ENCODE results near the gene OR2C3. TPM values are rescaled to one million over a fixed set of nuclear protein-coding genes. Genes with fewer than 3 reads are reported as not detected.
"Not testable (repeated sequence)": the region's sequence is repeated elsewhere in the genome, so short reads cannot be mapped to it uniquely, and the experiment has no call there.

The OR2C3 gene
- total RNA-seq, 2 experiments from 2014 or later: not detected

DNA sequence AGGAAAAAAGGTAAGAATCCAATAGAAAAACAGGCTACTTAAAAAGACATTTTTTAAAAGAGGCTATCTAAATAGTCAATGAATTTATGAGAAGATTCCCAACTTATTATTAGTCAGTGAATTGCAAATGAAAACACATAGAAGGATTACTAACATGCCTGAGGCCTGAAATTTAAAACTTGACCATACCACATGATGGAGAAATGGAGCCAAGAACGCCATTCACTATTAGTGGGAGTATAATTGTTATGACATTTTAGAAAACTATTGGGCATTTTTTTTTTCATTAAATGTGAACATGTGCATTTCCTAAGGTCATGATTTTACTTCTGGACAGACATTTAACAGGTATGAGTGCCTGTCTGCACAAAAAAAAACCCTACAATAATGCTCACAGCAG lies 53.5 kb downstream of the OR2C3 start:
- no peak overlapping the region for H3K4me3 ChIP-seq (ENCODE audit: low read length)
- DNase-seq (no peak), ATAC-seq (ENCODE audit: poor library complexity) (no peak)
- no peaks in the 10 kb centered on the region for H3K27me3 ChIP-seq (ENCODE audit: control insufficient read depth in 1 of 2, insufficient read depth in 2 of 2, low read length in 2 of 2)
- TF ChIP-seq, protein P1, sequence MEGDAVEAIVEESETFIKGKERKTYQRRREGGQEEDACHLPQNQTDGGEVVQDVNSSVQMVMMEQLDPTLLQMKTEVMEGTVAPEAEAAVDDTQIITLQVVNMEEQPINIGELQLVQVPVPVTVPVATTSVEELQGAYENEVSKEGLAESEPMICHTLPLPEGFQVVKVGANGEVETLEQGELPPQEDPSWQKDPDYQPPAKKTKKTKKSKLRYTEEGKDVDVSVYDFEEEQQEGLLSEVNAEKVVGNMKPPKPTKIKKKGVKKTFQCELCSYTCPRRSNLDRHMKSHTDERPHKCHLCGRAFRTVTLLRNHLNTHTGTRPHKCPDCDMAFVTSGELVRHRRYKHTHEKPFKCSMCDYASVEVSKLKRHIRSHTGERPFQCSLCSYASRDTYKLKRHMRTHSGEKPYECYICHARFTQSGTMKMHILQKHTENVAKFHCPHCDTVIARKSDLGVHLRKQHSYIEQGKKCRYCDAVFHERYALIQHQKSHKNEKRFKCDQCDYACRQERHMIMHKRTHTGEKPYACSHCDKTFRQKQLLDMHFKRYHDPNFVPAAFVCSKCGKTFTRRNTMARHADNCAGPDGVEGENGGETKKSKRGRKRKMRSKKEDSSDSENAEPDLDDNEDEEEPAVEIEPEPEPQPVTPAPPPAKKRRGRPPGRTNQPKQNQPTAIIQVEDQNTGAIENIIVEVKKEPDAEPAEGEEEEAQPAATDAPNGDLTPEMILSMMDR (IDR thresholded peaks at IDR 0.05): no peak
- H3K4me1 ChIP-seq (ENCODE audit: insufficient read depth, low read length): no peaks in the 10 kb centered on the region
- no peaks in the 10 kb centered on the region for H3K9me3 Mint-ChIP-seq
- H3K27ac Mint-ChIP-seq: no peak overlapping the region
- POLR2A ChIA-PET: no interaction called here
- H3K4me1 Mint-ChIP-seq (ENCODE audit: low read depth): no peaks in the 10 kb centered on the region
- intact Hi-C loops (cut with DNase I, micrococcal nuclease): loop anchor here in 1 of 2 experiments (10.0 kb wide), 1 partner anchor 578 kb away; no protein-coding TSS in a partner anchor
- no peak overlapping the region for H3K27ac ChIP-seq (ENCODE audit: low read depth in 1 of 2, low read length in 2 of 2)
- H3K27me3 Mint-ChIP-seq: peaks cover 3% of the 10 kb centered on the region
- no peaks in the 10 kb centered on the region for H3K36me3 ChIP-seq (ENCODE audit: insufficient read depth, low read length)
- no peaks in the 10 kb centered on the region for H3K36me3 Mint-ChIP-seq (ENCODE audit: low read depth)
- CTCF ChIA-PET: interaction anchor here (1.6 kb wide), 1 partner anchor 93 kb away, joined by 6 read pairs; no protein-coding TSS in a partner anchor
- no peak overlapping the region for H3K4me3 Mint-ChIP-seq
- H3K9me3 ChIP-seq (ENCODE audit: control insufficient read depth in 1 of 2, insufficient read depth in 1 of 2, low read length in 2 of 2): no peaks in the 10 kb centered on the region

DNA sequence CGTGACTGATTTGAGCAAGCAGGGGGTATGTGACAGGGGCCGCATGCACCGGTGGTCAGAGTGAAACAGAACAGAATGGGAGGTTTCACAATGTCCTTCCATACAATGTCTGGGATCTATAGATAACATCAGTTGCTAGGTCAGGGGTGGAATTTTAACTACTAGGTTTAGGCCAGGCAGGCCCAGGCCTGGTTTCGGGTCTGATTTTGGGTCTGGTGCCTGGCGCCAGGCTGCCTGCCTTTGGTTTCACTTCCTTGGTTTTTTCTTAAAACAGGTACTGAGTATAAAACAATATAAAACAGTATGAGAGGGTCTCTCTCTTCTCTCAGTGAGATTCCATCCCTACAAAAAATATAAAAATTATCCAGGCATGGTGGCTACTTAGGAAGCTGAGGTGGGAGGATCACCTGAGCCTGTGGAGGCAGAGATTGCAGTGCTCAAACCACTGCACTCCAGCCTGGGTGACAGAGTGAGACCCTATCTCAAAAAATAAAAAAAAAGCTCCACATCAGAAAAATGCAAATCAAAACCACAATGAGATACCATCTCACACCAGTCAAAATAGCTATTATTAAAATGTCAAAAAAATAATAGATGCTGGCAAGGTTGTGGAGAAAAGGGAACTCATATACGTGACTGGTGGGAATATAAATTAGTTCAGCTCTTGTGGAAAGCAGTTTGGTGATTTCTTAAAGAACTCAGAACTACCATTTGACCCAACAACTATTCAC lies 59.7 kb downstream of the OR2C3 start:
- H3K4me3 Mint-ChIP-seq; H3K27me3 ChIP-seq (ENCODE audit: control insufficient read depth in 1 of 2, insufficient read depth in 2 of 2, low read length in 2 of 2); H3K36me3 Mint-ChIP-seq (ENCODE audit: low read depth); H3K27ac ChIP-seq (ENCODE audit: low read depth in 1 of 2, low read length in 2 of 2); H3K4me1 ChIP-seq (ENCODE audit: insufficient read depth, low read length); DNase-seq; H3K27me3 Mint-ChIP-seq; intact Hi-C loops (cut with DNase I, micrococcal nuclease); H3K36me3 ChIP-seq (ENCODE audit: insufficient read depth, low read length); H3K9me3 Mint-ChIP-seq; H3K4me3 ChIP-seq (ENCODE audit: low read length); H3K9me3 ChIP-seq (ENCODE audit: control insufficient read depth in 1 of 2, insufficient read depth in 1 of 2, low read length in 2 of 2); ATAC-seq (ENCODE audit: poor library complexity); H3K27ac Mint-ChIP-seq; POLR2A ChIA-PET; H3K4me1 Mint-ChIP-seq (ENCODE audit: low read depth): not testable (repeated sequence)
- CTCF ChIA-PET: interaction anchor here (0.8 to 1.4 kb wide), 2 partner anchors 11 to 83 kb away, joined by 4 read pairs; no protein-coding TSS in a partner anchor

DNA sequence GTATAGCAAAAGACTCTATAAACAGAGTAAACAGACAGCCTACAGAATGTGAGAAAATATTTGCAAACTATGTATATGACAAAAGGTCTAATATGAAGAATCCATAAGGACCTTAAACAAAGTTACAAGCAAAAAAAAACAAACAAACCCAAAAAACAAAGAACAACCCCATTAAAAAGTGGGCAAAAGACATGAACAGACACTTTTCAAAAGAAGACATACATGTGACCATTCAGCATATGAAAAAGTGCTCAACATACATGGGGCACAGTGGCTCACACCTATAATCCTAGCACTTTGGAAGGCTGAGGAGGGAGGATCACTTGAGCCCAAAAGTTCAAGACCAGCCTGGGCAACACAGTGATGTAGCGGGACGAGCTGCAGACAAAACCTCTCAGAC lies 60.4 kb downstream of the OR2C3 start:
- TF ChIP-seq, protein P1 (IDR thresholded peaks at IDR 0.05): no peak
- ATAC-seq (ENCODE audit: poor library complexity): no peak
- Histone ChIP-seq H3K4me3 (ENCODE audit: low read length) (no peak overlapping the region), H3K27me3 (ENCODE audit: control insufficient read depth in 1 of 2, insufficient read depth in 2 of 2, low read length in 2 of 2) (no peaks in the 10 kb centered on the region), H3K36me3 (ENCODE audit: insufficient read depth, low read length) (no peaks in the 10 kb centered on the region), H3K4me1 (ENCODE audit: insufficient read depth, low read length) (no peaks in the 10 kb centered on the region), H3K9me3 (ENCODE audit: control insufficient read depth in 1 of 2, insufficient read depth in 1 of 2, low read length in 2 of 2) (no peaks in the 10 kb centered on the region), H3K27ac (ENCODE audit: low read depth in 1 of 2, low read length in 2 of 2) (no peak overlapping the region)
- Mint-ChIP-seq H3K4me1 (ENCODE audit: low read depth) (no peaks in the 10 kb centered on the region), H3K9me3 (no peaks in the 10 kb centered on the region), H3K4me3 (no peak overlapping the region), H3K27me3 (no peaks in the 10 kb centered on the region), H3K27ac (no peak overlapping the region), H3K36me3 (ENCODE audit: low read depth) (no peaks in the 10 kb centered on the region)
- ChIA-PET POLR2A (no interaction called here), CTCF (interaction anchor here (0.8 to 1.4 kb wide), 2 partner anchors 11 to 82 kb away, joined by 4 read pairs; no protein-coding TSS in a partner anchor)
- no peak for DNase-seq
- intact Hi-C loops (cut with DNase I, micrococcal nuclease): no loop called here

Other genes with a start within 250 kb of the OR2C3 start
- 10 to 100 TPM; 15.8 to 19.9 TPM for gene ZNF496, start 204.6 kb downstream of the OR2C3 start, total RNA-seq
- gene NLRP3, start 120.3 kb downstream of the OR2C3 start, total RNA-seq: 1 to 10 TPM; 7.8 to 8.5 TPM
- not detected for gene OR2B11, start 78.3 kb downstream of the OR2C3 start, total RNA-seq
- not detected for gene GCSAML, start 12.7 kb upstream of the OR2C3 start, total RNA-seq
- not detected for gene OR2G2, start 51.9 kb upstream of the OR2C3 start, total RNA-seq
- not detected for gene OR2G3, start 69.1 kb upstream of the OR2C3 start, total RNA-seq
- not detected for gene OR13G1, start 143.3 kb upstream of the OR2C3 start, total RNA-seq
- not detected for gene OR6F1, start 180.2 kb upstream of the OR2C3 start, total RNA-seq
- gene OR14K1, start 202.2 kb upstream of the OR2C3 start, total RNA-seq: not detected
- gene OR14A2, start 211.7 kb upstream of the OR2C3 start, total RNA-seq: not detected
- gene OR1C1, start 224.1 kb upstream of the OR2C3 start, total RNA-seq: not detected

All from CD4-positive, alpha-beta T cell (primary cell).